DND-41 (cell line): ENCODE results near the gene ANKRD33.

Experiments used
- ATAC-seq: fragments of 200-7000 bp; cut with Tn5 transposase; 3 replicates; pipeline ENCODE4 v1.9.1; 2021; ENCODE audit warnings: low read depth; ENCODE audit not compliant: insufficient read depth
- DNase-seq: peaks from one replicate; pipeline ENCODE4 v3.0.0-alpha.2; 2020
- H2AFZ ChIP-seq: 2 replicates; pipeline ENCODE4 v1.6.0; 2012; ENCODE audit warnings: low read depth, low read length
- H3K27ac ChIP-seq: 2 replicates; pipeline ENCODE4 v1.5.1; 2012; ENCODE audit warnings: low read length, inconsistent platforms
- H3K27me3 ChIP-seq: fragments of 200-600 bp; sonication (generic); 2 replicates; pipeline ENCODE4 v1.6.0; 2012; ENCODE audit warnings: low read length, mild to moderate bottlenecking, inconsistent platforms; ENCODE audit not compliant: insufficient read depth, poor library complexity
- H3K36me3 ChIP-seq: 2 replicates; pipeline ENCODE4 v1.5.1; 2012; ENCODE audit warnings: low read length, inconsistent platforms; ENCODE audit not compliant: insufficient read depth
- H3K4me1 ChIP-seq: 2 replicates; pipeline ENCODE4 v1.5.1; 2012; ENCODE audit warnings: mild to moderate bottlenecking, low read length; ENCODE audit not compliant: insufficient read depth
- H3K4me2 ChIP-seq: 2 replicates; pipeline ENCODE4 v1.6.0; 2012; ENCODE audit warnings: mild to moderate bottlenecking, moderate library complexity, low read length, inconsistent platforms; ENCODE audit not compliant: insufficient read depth
- H3K4me3 ChIP-seq, 2 experiments: fragments of 200-600 bp in 1 of 2; shearing (Covaris generic) in 1 of 2; 2 replicates each; pipeline ENCODE4 v1.5.1; 2012 to 2016; ENCODE audit warnings: inconsistent platforms in 2 of 2, low read length in 2 of 2, mild to moderate bottlenecking in 2 of 2, low read depth in 1 of 2, moderate library complexity in 1 of 2
- H3K79me2 ChIP-seq: 2 replicates; pipeline ENCODE4 v1.6.0; 2012; ENCODE audit warnings: low read length, inconsistent platforms; ENCODE audit not compliant: insufficient read depth
- H3K9ac ChIP-seq: 2 replicates; pipeline ENCODE4 v1.6.0; 2012; ENCODE audit warnings: low read depth, mild to moderate bottlenecking, inconsistent platforms, low read length, moderate library complexity
- H3K9me3 ChIP-seq: 2 replicates; pipeline ENCODE4 v1.5.1; 2012; ENCODE audit warnings: low read length, moderate library complexity, mild to moderate bottlenecking, inconsistent platforms; ENCODE audit not compliant: insufficient read depth, severe bottlenecking
- H4K20me1 ChIP-seq: 2 replicates; pipeline ENCODE4 v1.6.0; 2012; ENCODE audit warnings: low read length; ENCODE audit not compliant: insufficient read depth
- EZH2 ChIP-seq: IDR thresholded peaks from 3 replicates; pipeline ENCODE4 v1.6.1; 2012; ENCODE audit warnings: borderline replicate concordance, low read depth, mild to moderate bottlenecking, moderate library complexity, low read length, inconsistent platforms; ENCODE audit not compliant: severe bottlenecking
- TF ChIP-seq, protein P1 (sequence below): IDR thresholded peaks from 2 replicates; pipeline ENCODE4 v1.5.1; 2012; ENCODE audit warnings: borderline replicate concordance, low read length, moderate library complexity, mild to moderate bottlenecking; ENCODE audit not compliant: poor library complexity, severe bottlenecking; ENCODE audit errors: extremely low read depth

Gene ANKRD33

GRCh38 chr12:51848326-51848727, 39.6 kb upstream of the ANKRD33 start, which contains the start of gene FIGNL2:
TSS of gene FIGNL2 (minus strand) at chr12:51848718. CDS start at chr12:51822413, 26,305 bp downstream.
- Histone ChIP-seq H3K4me2 (no peak within 1 kb of the TSS), H4K20me1 (no peaks in the 10 kb centered on the region), H3K27ac (no peak within 1 kb of the TSS), H2AFZ (no peak within 1 kb of the TSS), H3K36me3 (no peaks in the 10 kb centered on the region), H3K79me2 (no peaks in the 10 kb centered on the region), H3K4me1 (peaks cover 10% of the 10 kb centered on the region), H3K9me3 (no peaks in the 10 kb centered on the region), H3K4me3 (no peak within 1 kb of the TSS), H3K27me3 (peaks cover 8% of the 10 kb centered on the region), H3K9ac (no peak within 1 kb of the TSS)
- no peak for DNase-seq
- ATAC-seq, result no peak
- TF ChIP-seq, protein P1, sequence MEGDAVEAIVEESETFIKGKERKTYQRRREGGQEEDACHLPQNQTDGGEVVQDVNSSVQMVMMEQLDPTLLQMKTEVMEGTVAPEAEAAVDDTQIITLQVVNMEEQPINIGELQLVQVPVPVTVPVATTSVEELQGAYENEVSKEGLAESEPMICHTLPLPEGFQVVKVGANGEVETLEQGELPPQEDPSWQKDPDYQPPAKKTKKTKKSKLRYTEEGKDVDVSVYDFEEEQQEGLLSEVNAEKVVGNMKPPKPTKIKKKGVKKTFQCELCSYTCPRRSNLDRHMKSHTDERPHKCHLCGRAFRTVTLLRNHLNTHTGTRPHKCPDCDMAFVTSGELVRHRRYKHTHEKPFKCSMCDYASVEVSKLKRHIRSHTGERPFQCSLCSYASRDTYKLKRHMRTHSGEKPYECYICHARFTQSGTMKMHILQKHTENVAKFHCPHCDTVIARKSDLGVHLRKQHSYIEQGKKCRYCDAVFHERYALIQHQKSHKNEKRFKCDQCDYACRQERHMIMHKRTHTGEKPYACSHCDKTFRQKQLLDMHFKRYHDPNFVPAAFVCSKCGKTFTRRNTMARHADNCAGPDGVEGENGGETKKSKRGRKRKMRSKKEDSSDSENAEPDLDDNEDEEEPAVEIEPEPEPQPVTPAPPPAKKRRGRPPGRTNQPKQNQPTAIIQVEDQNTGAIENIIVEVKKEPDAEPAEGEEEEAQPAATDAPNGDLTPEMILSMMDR, result no peak
- TF ChIP-seq EZH2, result no peak

GRCh38 chr12:51848841-51849735, 38.8 kb upstream of the ANKRD33 start:
- TF ChIP-seq, protein P1, result no peak
- no peak for TF ChIP-seq EZH2
- H3K36me3 ChIP-seq, result no peaks in the 10 kb centered on the region
- ATAC-seq (no peak), DNase-seq (no peak)
- no peak overlapping the region for H3K4me2 ChIP-seq
- H3K9me3 ChIP-seq, result no peaks in the 10 kb centered on the region
- H3K27ac ChIP-seq, result no peak overlapping the region
- no peaks in the 10 kb centered on the region for H3K79me2 ChIP-seq
- H3K4me3 ChIP-seq, result no peak overlapping the region
- peaks cover 10% of the 10 kb centered on the region for H3K4me1 ChIP-seq
- peaks cover 8% of the 10 kb centered on the region for H3K27me3 ChIP-seq
- H4K20me1 ChIP-seq, result no peaks in the 10 kb centered on the region
- H3K9ac ChIP-seq, result no peak overlapping the region
- H2AFZ ChIP-seq, result no peak overlapping the region

GRCh38 chr12:51850081-51850964, 37.6 kb upstream of the ANKRD33 start:
- Histone ChIP-seq H3K27me3 (peaks cover 8% of the 10 kb centered on the region), H3K4me3 (no peak overlapping the region)
- TF ChIP-seq, protein P1, result no peak
- no peak for TF ChIP-seq EZH2

More at GRCh38 chr12:51850081-51850964, 37.6 kb upstream of the ANKRD33 start:
- no peak overlapping the region for H3K9ac ChIP-seq
- H3K4me2 ChIP-seq, result no peak overlapping the region
- H3K9me3 ChIP-seq, result no peaks in the 10 kb centered on the region
- no peaks in the 10 kb centered on the region for H4K20me1 ChIP-seq
- no peak overlapping the region for H3K27ac ChIP-seq
- no peak for DNase-seq
- no peak for ATAC-seq
- no peaks in the 10 kb centered on the region for H3K79me2 ChIP-seq
- H3K36me3 ChIP-seq, result no peaks in the 10 kb centered on the region
- H2AFZ ChIP-seq, result no peak overlapping the region
- peaks cover 10% of the 10 kb centered on the region for H3K4me1 ChIP-seq
